ENCODE data around the gene LTBP1.
"Not testable (repeated sequence)": the region's sequence is repeated elsewhere in the genome, so short reads cannot be mapped to it uniquely, and the experiment has no call there.

Gene LTBP1

DNA sequence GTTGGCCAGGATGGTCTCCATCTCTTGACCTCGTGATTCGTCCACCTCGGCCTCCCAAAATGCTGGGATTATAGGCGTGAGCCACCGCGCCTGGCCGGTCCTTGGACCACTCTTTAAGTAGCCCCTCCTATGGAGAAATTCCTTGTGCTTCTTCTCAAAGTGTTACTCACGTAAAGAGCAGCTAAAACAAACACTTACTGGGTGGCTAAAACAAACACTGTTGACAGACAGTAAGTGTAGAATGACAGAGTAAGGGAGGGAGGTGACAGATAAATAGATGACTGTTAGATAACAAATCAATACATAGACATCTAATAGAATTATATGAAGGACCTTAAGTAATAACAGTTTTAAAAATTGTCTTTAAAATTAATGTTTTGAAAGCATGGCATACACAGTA lies 488.8 kb downstream of the LTBP1 start:
- no peak for DNase-seq (ENCODE audit: low read depth)

DNA sequence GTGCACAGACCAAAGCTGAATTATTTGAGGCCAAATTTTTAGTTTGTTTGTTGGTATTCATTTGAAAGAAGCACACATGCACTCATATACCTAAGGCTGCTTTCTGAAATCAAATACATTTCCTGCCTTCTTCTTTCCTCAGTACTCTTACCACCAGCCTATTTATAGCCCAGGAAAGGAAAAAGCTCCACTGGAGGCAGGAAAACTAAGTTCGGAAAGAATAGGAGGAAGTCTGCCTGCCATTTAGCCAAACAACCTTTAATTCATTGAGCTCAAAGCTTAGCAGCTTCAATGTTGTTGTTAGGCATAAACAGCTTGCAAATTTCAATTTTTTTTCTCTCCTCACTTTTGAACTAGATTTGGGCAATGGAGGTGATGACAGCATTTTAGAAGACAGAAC lies 489.3 kb downstream of the LTBP1 start:
- no peak for DNase-seq (ENCODE audit: low read depth)

DNA sequence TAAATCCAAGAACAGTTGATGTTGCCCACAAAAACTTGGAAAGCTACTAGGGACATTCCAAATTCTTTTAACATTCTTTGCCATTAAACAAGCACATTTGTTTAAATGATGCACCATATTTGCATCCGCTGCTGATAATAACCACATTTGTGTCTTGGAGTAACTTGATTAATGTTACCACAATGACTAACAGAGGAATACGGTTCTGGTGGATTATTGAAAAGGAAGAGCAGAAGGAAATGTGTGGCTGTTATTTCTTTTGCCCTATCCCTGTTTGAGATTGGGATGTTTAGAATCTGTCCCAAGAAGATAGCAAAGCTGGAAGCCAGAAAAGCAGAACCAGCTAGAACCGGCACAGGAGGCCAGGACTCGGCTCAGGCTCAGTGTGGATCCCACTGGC lies 490.5 kb downstream of the LTBP1 start:
- DNase-seq (ENCODE audit: low read depth) = no peak

DNA sequence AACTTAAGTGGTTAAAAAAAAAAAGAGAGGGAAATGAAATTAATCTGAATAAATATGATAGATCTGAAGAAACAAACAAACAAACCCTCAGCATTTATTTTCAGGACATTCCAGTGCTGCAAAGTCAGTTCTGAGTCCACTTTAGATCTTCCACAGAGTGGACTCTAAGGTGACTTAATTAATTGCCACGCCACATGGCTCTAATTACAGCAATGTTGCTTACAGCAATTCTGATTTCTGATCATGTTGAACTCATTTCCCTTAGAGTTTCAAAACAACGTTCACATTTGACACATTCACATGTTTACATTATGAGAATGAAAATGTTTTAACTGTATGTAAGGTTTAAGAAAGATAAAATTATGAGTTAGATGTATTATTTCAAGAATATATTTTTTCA lies 491.1 kb downstream of the LTBP1 start:
- no peak for DNase-seq (ENCODE audit: low read depth)

DNA sequence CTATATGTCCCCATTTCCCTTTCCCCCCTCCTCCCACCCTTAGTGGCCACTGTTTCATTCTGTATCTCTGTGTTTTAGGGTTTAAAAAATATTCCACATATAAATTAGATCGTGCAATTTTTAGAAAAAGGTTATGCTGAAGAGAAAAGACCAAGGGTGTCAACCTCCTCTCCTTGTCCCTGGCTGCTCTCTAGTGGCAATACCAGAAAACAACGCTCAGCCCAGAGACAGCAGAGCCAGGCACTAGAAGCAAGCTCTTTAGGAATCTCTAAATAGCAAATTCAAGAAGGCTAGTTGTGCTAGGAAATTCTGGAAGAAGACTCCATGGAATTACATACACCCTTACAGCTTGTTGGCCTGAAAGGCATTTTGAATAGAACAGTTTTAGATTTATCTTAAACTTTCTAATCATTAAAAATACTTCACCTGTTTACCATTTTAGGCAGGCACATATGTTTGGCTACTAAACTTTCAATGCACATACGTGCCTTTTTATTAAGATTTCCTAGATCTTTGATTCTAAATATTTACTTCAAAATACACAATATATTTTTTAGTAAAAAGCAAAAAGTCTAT lies 494.6 kb downstream of the LTBP1 start:
- no peak for DNase-seq (ENCODE audit: low read depth)

DNA sequence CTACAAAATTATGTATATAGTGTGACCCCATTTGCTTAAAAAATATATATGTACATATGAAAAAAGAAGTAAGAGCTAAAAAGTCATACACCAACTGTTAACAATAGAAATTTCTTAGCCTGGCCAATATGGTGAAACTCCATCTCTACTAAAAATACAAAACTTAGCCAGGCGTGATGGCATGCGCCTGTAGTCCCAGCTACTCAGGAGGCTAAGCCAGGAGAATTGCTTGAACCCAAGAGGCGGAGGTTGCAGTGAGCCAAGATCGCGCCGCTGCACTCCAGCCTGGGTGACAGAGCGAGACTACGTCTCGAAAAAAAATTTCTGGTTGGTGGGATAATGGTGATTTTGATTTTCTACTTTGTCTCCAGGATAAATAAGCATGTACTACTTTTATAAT lies 495.3 kb downstream of the LTBP1 start:
- DNase-seq (ENCODE audit: low read depth) = not testable (repeated sequence)

DNA sequence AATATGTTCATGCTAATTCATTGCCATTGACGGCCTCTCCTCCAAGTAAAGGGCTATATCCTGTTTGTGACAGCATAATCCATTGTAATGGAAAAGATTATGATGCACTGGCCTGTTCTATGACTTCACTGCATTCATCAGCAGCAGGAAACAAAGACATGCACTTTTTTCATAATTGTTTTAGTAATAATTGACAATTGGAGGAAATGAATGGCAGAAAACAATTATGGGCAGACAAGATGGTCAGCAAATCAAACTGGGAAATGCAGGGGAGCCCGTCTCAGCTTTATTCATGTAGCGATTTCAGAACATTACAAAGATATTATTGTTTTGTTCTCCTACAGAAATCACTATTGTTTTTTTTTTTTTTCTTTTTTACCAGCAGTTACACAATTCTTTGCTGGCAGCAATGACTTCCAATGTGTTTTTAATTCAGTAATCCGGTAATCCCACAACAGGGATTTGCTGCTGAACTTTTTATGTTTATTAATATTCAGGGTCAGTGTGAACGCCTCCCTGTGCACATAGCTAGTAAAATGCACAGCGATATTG lies 495.9 kb downstream of the LTBP1 start:
- no peak for DNase-seq (ENCODE audit: low read depth)

DNA sequence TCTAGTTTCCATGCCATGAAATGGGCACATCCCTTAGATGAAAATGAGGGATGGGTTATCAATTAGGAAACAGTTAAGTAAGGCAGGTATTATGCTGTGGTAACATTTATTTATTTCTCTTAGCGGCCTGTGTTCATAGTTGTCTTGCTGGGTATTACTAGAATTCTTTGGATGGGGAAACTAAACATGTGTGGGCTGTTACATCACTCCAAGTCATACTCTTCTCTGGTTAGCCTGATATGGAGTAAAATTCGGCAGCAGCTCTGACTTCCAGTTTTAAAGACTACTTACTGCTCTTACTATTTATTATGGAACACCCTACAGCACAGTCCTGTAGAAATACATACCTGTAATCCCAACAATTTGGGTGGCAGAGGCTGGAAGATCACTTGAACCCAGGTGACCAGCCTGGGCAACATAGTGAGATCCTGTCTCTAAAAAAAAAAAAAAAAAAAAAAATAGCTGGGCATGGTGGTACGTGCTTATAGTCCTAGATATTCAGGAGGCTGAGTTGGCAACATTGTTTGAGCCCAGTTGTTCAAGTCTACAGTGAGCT lies 496.6 kb downstream of the LTBP1 start:
- DNase-seq (ENCODE audit: low read depth) = no peak

DNA sequence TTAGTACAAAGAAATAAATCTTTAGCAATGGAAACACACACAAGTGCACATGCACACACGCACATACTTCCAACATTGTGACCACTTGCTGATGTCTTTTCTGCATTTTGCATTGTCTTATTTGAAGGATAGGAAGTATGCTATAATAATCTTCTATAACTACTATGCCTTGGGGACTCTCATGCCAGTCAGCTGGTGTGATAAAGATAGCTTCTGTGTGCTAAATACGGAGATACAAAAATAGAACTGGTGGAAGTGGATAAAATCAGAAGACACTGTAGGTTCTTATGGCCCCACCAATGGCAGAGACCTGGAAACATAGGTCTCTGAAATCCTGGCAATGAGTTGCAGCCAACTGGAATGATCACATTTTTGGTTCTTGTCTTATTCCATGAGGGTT lies 498.2 kb downstream of the LTBP1 start:
- no peak for DNase-seq (ENCODE audit: low read depth)

DNA sequence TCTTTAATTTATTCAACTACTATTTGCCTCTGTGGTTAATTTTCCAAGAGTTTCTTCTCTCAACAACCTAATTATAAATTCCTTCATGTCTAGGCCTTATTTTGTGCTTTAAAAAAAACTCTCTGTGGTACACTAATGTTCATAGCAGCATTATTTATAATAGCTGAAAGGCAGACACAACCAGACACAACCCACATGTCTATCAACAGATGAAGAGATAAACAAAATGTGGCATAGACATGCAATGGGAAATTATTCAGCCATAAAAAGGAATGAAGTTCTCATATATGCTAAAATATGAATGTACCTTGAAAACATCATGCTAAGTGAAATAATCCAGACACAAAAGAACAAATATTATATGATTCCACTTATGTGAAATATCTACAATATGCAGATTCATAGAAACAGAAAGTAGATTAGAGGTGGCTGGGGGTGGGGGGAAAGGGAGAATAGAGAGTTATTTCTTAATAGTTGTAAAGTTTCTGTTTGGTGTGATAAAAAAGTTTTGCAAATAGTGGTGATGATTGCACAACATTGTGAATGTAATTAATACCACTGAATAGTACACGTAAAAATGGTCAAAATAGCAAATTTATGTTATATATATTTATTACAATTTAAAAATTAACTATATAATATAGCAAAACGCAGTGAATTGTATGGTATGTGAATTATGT lies 501.6 kb downstream of the LTBP1 start:
- DNase-seq (ENCODE audit: low read depth) = no peak
